GM12872 (cell line): ENCODE results near the gene SHTN1.

Source experiments
- CTCF ChIP-seq: IDR thresholded peaks from 3 replicates; pipeline ENCODE4 v1.5.1; 2011; ENCODE audit warnings: low read depth, mild to moderate bottlenecking, low read length, moderate library complexity; ENCODE audit not compliant: insufficient read depth

The SHTN1 gene

GRCh38 chr10:116836083-116836482, 168.9 kb downstream of the SHTN1 start:
- no peak for TF ChIP-seq CTCF

- TF ChIP-seq CTCF, result no peak
Measured at GRCh38 chr10:116835658-116836057, 169.3 kb downstream of the SHTN1 start.

- no peak for TF ChIP-seq CTCF
Measured at GRCh38 chr10:116833986-116834985, 170.7 kb downstream of the SHTN1 start.

GRCh38 chr10:116831790-116832189, 173.2 kb downstream of the SHTN1 start:
- no peak for TF ChIP-seq CTCF
